IPS-NIHi7 (cell line): ENCODE results near the gene TAS2R60.
"Not testable (repeated sequence)": the region's sequence is repeated elsewhere in the genome, so short reads cannot be mapped to it uniquely, and the experiment has no call there.

Experiments
- DNase-seq: peaks from one replicate; pipeline ENCODE4 v3.0.0; 2012; ENCODE audit warnings: mixed read lengths; ENCODE audit errors: extremely low spot score

The TAS2R60 gene

GRCh38 chr7:143410521-143411004, 32.7 kb upstream of the TAS2R60 start:
- peak; percentile 45 for DNase-seq

GRCh38 chr7:143411976-143412708, 31.1 kb upstream of the TAS2R60 start:
- no peak for DNase-seq

- no peak for DNase-seq
Observed at GRCh38 chr7:143413123-143413522, 30.1 kb upstream of the TAS2R60 start.

- not testable (repeated sequence) for DNase-seq
Observed at GRCh38 chr7:143415209-143415608, 28.0 kb upstream of the TAS2R60 start.

GRCh38 chr7:143415742-143416397, 27.4 kb upstream of the TAS2R60 start:
- DNase-seq, result no peak

- DNase-seq, result peak; percentile 45
Observed at GRCh38 chr7:143416565-143417149, 26.6 kb upstream of the TAS2R60 start.

- no peak for DNase-seq
Observed at GRCh38 chr7:143417734-143418383, 25.4 kb upstream of the TAS2R60 start.

- DNase-seq, result no peak
Observed at GRCh38 chr7:143418681-143419458, 24.4 kb upstream of the TAS2R60 start.

- DNase-seq, result no peak
Observed at GRCh38 chr7:143419880-143420279, 23.4 kb upstream of the TAS2R60 start.

GRCh38 chr7:143420624-143421023, 22.6 kb upstream of the TAS2R60 start:
- not testable (repeated sequence) for DNase-seq

GRCh38 chr7:143422033-143422432, 21.2 kb upstream of the TAS2R60 start:
- no peak for DNase-seq

- not testable (repeated sequence) for DNase-seq
Observed at GRCh38 chr7:143424476-143424875, 18.8 kb upstream of the TAS2R60 start.

DNA sequence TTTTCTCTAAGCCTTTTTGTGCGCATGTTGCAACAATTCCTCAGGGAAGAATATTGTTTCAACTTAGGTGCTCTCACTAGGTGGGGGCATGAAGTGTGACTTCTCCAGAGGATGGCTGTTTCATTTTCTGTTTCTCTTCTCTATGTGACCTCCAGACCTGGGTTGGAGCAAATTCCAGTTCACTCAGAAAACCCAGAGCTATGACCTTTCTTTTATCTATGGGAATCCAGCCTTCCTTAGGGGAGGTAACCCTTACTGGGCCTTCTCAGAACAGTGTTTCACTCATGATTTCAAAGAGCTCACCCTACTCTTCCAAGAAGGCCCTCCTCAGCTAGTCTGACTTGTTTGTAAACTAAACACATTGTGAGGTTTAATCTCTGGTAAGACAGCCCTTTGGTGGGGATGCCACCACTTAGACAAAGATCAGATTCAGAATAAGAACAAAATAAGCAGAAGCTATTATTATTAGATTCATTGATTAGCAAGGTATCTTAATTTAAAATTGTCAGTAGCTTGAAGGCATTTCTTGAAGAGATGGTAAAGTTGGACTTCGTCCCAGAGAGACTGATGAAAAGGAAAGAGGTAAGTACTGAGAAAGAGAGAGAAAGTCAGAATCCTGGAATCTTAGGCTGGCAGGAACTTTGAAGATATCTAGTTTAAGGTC, 16.6 kb upstream of the TAS2R60 start:
- no peak for DNase-seq

GRCh38 chr7:143429770-143430698, 13.2 kb upstream of the TAS2R60 start:
- DNase-seq, result no peak

DNA sequence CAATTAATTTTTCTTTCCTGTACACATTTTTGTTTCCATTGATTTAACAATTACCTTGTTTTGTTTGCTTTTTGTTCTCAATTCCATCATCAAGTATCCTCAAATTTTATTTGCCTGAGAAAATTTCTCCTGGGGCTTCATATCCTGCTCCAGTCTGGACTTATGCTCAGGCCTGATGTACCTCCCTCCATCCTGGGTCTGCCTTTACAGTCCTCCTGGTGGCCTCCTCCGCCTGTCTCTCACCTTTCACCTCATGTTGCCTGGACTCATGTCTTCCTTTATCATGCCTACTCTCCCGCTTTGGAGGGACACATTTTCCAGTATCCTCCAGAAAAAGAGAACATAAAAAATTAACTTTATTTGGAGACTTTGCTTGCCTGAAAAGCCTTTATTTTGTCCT, 12.1 kb upstream of the TAS2R60 start:
- DNase-seq, result no peak

DNA sequence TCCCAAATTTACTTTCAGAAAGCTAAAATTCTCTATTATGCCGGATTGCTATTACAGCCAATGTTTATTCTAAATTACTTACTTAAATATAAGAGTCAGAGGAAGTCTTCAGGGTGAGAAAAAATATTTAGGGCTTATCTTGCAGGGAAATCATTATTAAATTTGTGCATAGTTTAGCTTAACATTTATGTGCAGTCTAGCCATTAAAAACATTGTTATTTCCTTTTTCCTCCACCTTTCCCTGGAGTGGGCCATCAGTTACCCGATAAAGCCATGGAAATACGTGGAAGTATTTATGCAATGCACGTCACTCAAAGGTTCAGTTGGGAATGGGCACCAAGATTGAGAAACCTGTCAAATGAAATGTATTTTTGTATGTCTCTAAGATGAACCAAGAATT, 9.5 kb upstream of the TAS2R60 start:
- no peak for DNase-seq

DNA sequence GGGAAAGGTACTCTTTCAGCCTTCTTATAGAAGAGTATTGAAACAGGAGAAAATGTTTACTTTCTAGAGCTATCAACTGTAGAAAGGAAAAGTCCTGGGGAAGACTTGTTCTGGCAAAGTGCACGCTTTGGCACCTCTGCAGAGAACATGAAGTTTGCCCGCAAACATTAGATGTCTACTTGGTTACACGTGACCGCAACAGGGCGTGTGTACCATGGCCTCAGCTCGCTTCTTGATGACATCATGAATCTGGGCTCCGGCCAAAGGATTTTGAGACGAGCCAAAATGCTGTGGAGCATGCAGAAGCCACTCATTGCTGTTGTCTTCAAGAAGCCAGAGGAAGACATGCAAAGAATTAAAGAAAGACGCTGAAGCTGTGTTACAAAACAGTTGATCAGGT, 8.6 kb upstream of the TAS2R60 start:
- DNase-seq, result no peak

DNA sequence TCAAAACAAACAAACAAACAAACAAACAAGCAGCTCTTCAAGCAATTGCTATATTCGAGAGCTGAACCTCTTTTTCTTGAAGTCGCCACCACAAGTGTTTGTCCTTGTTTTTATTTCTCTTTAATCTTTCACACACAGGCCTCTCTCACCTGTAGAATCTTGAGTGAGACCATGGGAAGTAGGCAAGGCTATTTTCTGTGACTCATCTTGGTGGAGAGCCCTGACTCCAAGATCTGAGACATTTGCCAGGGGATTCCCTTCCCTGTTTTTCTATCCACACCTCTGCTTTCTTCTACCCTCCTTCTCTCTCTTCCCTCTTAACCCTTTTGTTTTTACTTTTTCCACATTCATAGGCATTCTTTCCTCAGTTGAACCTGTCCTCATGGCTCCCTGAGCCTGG, 8.0 kb upstream of the TAS2R60 start:
- no peak for DNase-seq

DNA sequence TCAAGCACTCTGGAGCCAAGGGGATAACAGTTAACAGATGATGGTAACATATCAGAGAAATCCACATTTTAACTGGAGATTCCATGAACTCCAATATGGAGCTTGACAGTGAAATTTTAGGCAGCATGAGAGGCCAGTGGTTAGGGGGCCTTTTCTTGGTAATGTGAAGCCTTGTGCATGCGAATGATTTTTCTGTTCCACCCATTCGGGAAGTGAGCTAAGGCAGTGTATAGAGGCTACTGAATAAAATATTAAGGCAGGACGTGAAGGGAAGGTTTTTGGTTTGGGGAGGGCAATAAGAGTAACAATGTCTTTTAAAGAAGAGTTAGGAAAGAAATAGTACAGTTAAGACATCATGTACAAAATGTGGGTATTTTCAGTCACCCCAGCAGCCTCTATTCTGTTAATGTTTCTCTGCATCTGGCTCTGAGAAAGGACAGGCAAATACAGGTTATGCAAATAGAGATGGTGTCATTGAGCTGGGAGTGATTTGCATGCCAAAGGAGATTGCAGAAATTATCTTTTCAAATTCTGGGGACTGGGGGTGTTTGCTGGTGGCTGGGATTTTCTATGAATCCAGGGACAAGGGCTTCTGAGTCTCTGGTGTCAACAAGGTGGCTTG, 6.8 kb upstream of the TAS2R60 start:
- DNase-seq, result no peak
